HCT116 (cell line): ENCODE data around the gene CADPS2. TPM values are rescaled to one million over a fixed set of nuclear protein-coding genes. Genes with fewer than 3 reads are reported as not detected.

ENCODE experiments used
- ATAC-seq: fragments of 200-7000 bp; cut with Tn5 transposase; 2 replicates; pipeline ENCODE4 v1.9.1; 2020; ENCODE audit warnings: mild to moderate bottlenecking, moderate library complexity
- BruUV-seq: library from RNA; stranded (reverse); fragments of 400-500 nt; replicated peaks from 2 replicates; lab custom pipeline; 2021; lab: Mats Ljungman, UMichigan
- CTCF ChIA-PET: fragments of 300-600 bp; sonication (Branson Sonifier 250); formaldehyde crosslinking; loops from one replicate; lab custom pipeline; 2021; ENCODE audit warnings: antibody characterized with exemption; lab: Charles Lee
- POLR2A ChIA-PET: fragments of 300-600, 350-600 bp; sonication (Branson Sonifier 250); formaldehyde crosslinking; loops from one replicate; lab custom pipeline; 2021; ENCODE audit warnings: antibody characterized with exemption; lab: Charles Lee
- RAD21 ChIA-PET, 2 experiments: fragments of 300-600 bp; sonication (Branson Sonifier 250); formaldehyde crosslinking; loops; one replicate each; lab custom pipeline; 2023; ENCODE audit warnings: low total read pairs in 2 of 2; ENCODE audit not compliant: uncharacterized antibody in 2 of 2, unreplicated experiment in 2 of 2, low non-redundant PET in 1 of 2; lab: Charles Lee
- DNase-seq: peaks from one replicate; pipeline ENCODE4 v3.0.0-alpha.2; 2010; ENCODE audit warnings: low read depth, low spot score
- H2AFZ ChIP-seq: fragments of 200-600 bp; shearing (Covaris generic), sonication (generic); 2 replicates; pipeline ENCODE4 v1.6.1; 2017; ENCODE audit warnings: low read depth, mixed run types, mixed read lengths, antibody characterized with exemption, low read length; ENCODE audit not compliant: poor library complexity, severe bottlenecking
- H3K27ac ChIP-seq: 2 replicates; pipeline ENCODE4 v1.5.1; 2012; ENCODE audit warnings: low read depth, low read length
- H3K27me3 ChIP-seq: fragments of 200-600 bp; sonication (generic); 2 replicates; pipeline ENCODE4 v1.6.1; 2016; ENCODE audit warnings: mixed run types, low read length, mixed read lengths; ENCODE audit not compliant: insufficient read depth
- H3K36me3 ChIP-seq, 2 experiments: fragments of 200-500 bp in 1 of 2; fragments of 200-600 bp in 1 of 2; sonication (Bioruptor generic) in 1 of 2; sonication (generic) in 1 of 2; 2 replicates each; pipeline versions ENCODE4 v1.5.1 to v1.6.1; 2014 to 2016; ENCODE audit warnings: low read length in 2 of 2, inconsistent platforms in 1 of 2, mixed read lengths in 1 of 2, mixed run types in 1 of 2; ENCODE audit not compliant: insufficient read depth in 2 of 2, control insufficient read depth in 1 of 2
- H3K4me1 ChIP-seq, 2 experiments: fragments of 200-600 bp in 1 of 2; sonication (generic) in 1 of 2; 2 replicates each; pipeline versions ENCODE4 v1.5.1 to v1.6.1; 2012 to 2017; ENCODE audit warnings: low read length in 2 of 2, inconsistent platforms in 1 of 2, mild to moderate bottlenecking in 1 of 2, mixed read lengths in 1 of 2, mixed run types in 1 of 2, moderate library complexity in 1 of 2; ENCODE audit not compliant: insufficient read depth in 2 of 2, control insufficient read depth in 1 of 2
- H3K4me2 ChIP-seq: fragments of 200-600 bp; sonication (generic); 2 replicates; pipeline ENCODE4 v1.6.1; 2017; ENCODE audit warnings: mixed run types, low read length, mixed read lengths
- H3K4me3 ChIP-seq, 2 experiments: fragments of 200-600 bp in 1 of 2; sonication (generic) in 1 of 2; replicated peaks in 1 of 2; 2 replicates each; pipeline ENCODE4 v1.5.1; 2011 to 2016; ENCODE audit warnings: low read length in 2 of 2, control low read depth in 1 of 2, low read depth in 1 of 2, mild to moderate bottlenecking in 1 of 2, mixed read lengths in 1 of 2, mixed run types in 1 of 2
- H3K79me2 ChIP-seq: fragments of 200-600 bp; sonication (generic); 2 replicates; pipeline ENCODE4 v1.6.1; 2017; ENCODE audit warnings: mild to moderate bottlenecking, mixed run types, low read length, moderate library complexity, mixed read lengths; ENCODE audit not compliant: insufficient read depth
- H3K9ac ChIP-seq: fragments of 200-600 bp; sonication (generic); 2 replicates; pipeline ENCODE4 v1.6.1; 2016; ENCODE audit warnings: low read length, mixed read lengths
- H3K9me2 ChIP-seq: fragments of 200-600 bp; sonication (generic), shearing (Covaris generic); 2 replicates; pipeline ENCODE4 v1.6.1; 2017; ENCODE audit warnings: mixed run types, mild to moderate bottlenecking, moderate library complexity; ENCODE audit not compliant: insufficient read depth
- H3K9me3 ChIP-seq, 2 experiments: fragments of 200-500 bp in 1 of 2; fragments of 200-600 bp in 1 of 2; sonication (Bioruptor generic) in 1 of 2; sonication (generic) in 1 of 2; 2 replicates each; pipeline ENCODE4 v1.6.1; 2014 to 2017; ENCODE audit warnings: low read length in 2 of 2, mixed read lengths in 2 of 2, inconsistent platforms in 1 of 2, low read depth in 1 of 2, mild to moderate bottlenecking in 1 of 2, mixed run types in 1 of 2, moderate library complexity in 1 of 2; ENCODE audit not compliant: control insufficient read depth in 1 of 2, insufficient read depth in 1 of 2
- H4K20me1 ChIP-seq: fragments of 200-600 bp; sonication (generic), shearing (Covaris generic); 2 replicates; pipeline ENCODE4 v1.6.1; 2017; ENCODE audit warnings: mixed run types, mild to moderate bottlenecking, moderate library complexity; ENCODE audit not compliant: insufficient read depth
- CBX3 ChIP-seq: IDR thresholded peaks from 2 replicates; pipeline ENCODE4 v1.6.1; 2012; ENCODE audit warnings: low read depth
- CEBPB ChIP-seq: IDR thresholded peaks from 2 replicates; pipeline ENCODE4 v1.6.1; 2012; ENCODE audit warnings: low read depth
- CTCF ChIP-seq, 3 experiments: fragments of 200-600 bp in 1 of 3; sonication (generic) in 1 of 3; IDR thresholded peaks in 2 of 3; conservative IDR thresholded peaks in 1 of 3; 2 replicates each; pipeline ENCODE4 v1.5.1; 2012 to 2017; ENCODE audit warnings: low read depth in 2 of 3, low read length in 2 of 3, antibody characterized with exemption in 1 of 3, borderline replicate concordance in 1 of 3, control low read depth in 1 of 3, mild to moderate bottlenecking in 1 of 3, mixed read lengths in 1 of 3, mixed run types in 1 of 3, moderate library complexity in 1 of 3; ENCODE audit not compliant: insufficient read depth in 1 of 3
- EGR1 ChIP-seq: IDR thresholded peaks from 2 replicates; pipeline ENCODE4 v1.6.1; 2012; ENCODE audit warnings: low read depth
- ELF1 ChIP-seq: IDR thresholded peaks from 2 replicates; pipeline ENCODE4 v1.6.1; 2012; ENCODE audit warnings: low read depth, borderline replicate concordance
- FOSL1 ChIP-seq: IDR thresholded peaks from 2 replicates; pipeline ENCODE4 v1.6.1; 2012; ENCODE audit warnings: low read depth
- MAX ChIP-seq: IDR thresholded peaks from 2 replicates; pipeline ENCODE4 v1.6.1; 2012
- POLR2A ChIP-seq: IDR thresholded peaks from 2 replicates; pipeline ENCODE4 v1.7.0; 2011; ENCODE audit warnings: borderline replicate concordance; ENCODE audit not compliant: insufficient read depth, insufficient read length; ENCODE audit errors: extremely low read depth
- RAD21 ChIP-seq: IDR thresholded peaks from 2 replicates; pipeline ENCODE4 v1.6.1; 2012; ENCODE audit warnings: low read depth, mild to moderate bottlenecking
- REST ChIP-seq: IDR thresholded peaks from 2 replicates; pipeline ENCODE4 v1.6.1; 2012; ENCODE audit warnings: low read depth
- SIN3A ChIP-seq: IDR thresholded peaks from 2 replicates; pipeline ENCODE4 v1.6.1; 2012; ENCODE audit warnings: low read depth
- SP1 ChIP-seq: IDR thresholded peaks from 2 replicates; pipeline ENCODE4 v1.6.1; 2012; ENCODE audit warnings: low read depth
- SRF ChIP-seq: IDR thresholded peaks from 2 replicates; pipeline ENCODE4 v1.6.1; 2012; ENCODE audit warnings: low read depth
- TCF7L2 ChIP-seq: IDR thresholded peaks from 2 replicates; pipeline ENCODE4 v1.7.0; 2011; ENCODE audit warnings: borderline replicate concordance, inconsistent platforms; ENCODE audit not compliant: insufficient read depth, insufficient read length; ENCODE audit errors: extremely low read depth
- ZBTB33 ChIP-seq: IDR thresholded peaks from 2 replicates; pipeline ENCODE4 v1.6.1; 2011; ENCODE audit warnings: mild to moderate bottlenecking, low read length, moderate library complexity; ENCODE audit not compliant: insufficient replicate concordance; ENCODE audit errors: extremely low read depth
- ZFX ChIP-seq: fragments of 450-650 bp; IDR thresholded peaks from 2 replicates; pipeline ENCODE4 v1.6.1; 2017
- intact Hi-C: fragments of 100-400 bp; cut with micrococcal nuclease; formaldehyde crosslinking; loops from 2 replicates; pipeline ENCODE4 v1.10.0; 2022
- total RNA-seq: library from RNA; stranded (reverse); gene quantifications from one replicate; pipeline ENCODE4 v1.2.1, GENCODE V29; 2021; ENCODE audit not compliant: unreplicated experiment

CADPS2 gene
- total RNA-seq, 1 experiment from 2014 or later, result 7.5 TPM

GRCh38 chr7:122881324-122881723, 4.9 kb downstream of the CADPS2 start:
- no peaks in the 10 kb centered on the region for H3K36me3 ChIP-seq
- no peak overlapping the region for H3K4me3 ChIP-seq
- CTCF ChIA-PET, result no interaction called here
- H3K27ac ChIP-seq, result no peak overlapping the region
- TF ChIP-seq TCF7L2 (no peak), ZBTB33 (no peak), MAX (no peak), REST (no peak), SP1 (no peak), SRF (no peak), FOSL1 (no peak), SIN3A (no peak), EGR1 (no peak), POLR2A (no peak), ZFX (no peak), CBX3 (no peak), CEBPB (no peak), RAD21 (no peak), CTCF (IDR thresholded peaks at IDR 0.05 in 2 of 3, conservative IDR thresholded peaks at IDR 0.05 in 1 of 3; ENCODE audit: borderline replicate concordance in 1 of 3, insufficient read depth in 1 of 3, low read depth in 2 of 3, low read length in 2 of 3) (no peak), ELF1 (no peak)
- no peaks in the 10 kb centered on the region for H3K79me2 ChIP-seq
- H3K27me3 ChIP-seq, result no peaks in the 10 kb centered on the region
- POLR2A ChIA-PET, result no interaction called here
- no peak overlapping the region for H3K9ac ChIP-seq
- H4K20me1 ChIP-seq, result no peaks in the 10 kb centered on the region
- H3K9me2 ChIP-seq, result no peaks in the 10 kb centered on the region
- RAD21 ChIA-PET, result no interaction called here
- DNase-seq (no peak), ATAC-seq (no peak)
- H3K4me1 ChIP-seq, result peaks cover 5 to 11% of the 10 kb centered on the region in 2 experiments; a peak in 2 of 4 replicates
- H2AFZ ChIP-seq, result no peak overlapping the region
- intact Hi-C loops, result loop anchor here (10.0 kb wide), 1 partner anchor 647 kb away; no protein-coding TSS in a partner anchor
- no peaks in the 10 kb centered on the region for H3K9me3 ChIP-seq
- no TSS peak for BruUV-seq
- H3K4me2 ChIP-seq, result no peak overlapping the region
